Fibroblast of mammary gland (primary cell): ENCODE data around the gene PPP3CA.
A peak's percentile ranks its signal among the peaks of the same experiment; 100 is the strongest.

Experiments used
- DNase-seq: peaks from one replicate; pipeline ENCODE4 v3.0.0-alpha.2; 2010; ENCODE audit warnings: low read depth
- H3K4me3 ChIP-seq: 2 replicates; pipeline ENCODE4 v1.5.1; 2011; ENCODE audit warnings: low read depth, mild to moderate bottlenecking, low read length, moderate library complexity; ENCODE audit not compliant: control insufficient read depth
- TF ChIP-seq, protein P1 (sequence below): conservative IDR thresholded peaks from 2 replicates; pipeline ENCODE4 v1.5.1; 2011; ENCODE audit warnings: low read depth, low read length, inconsistent platforms; ENCODE audit not compliant: control insufficient read depth, insufficient read depth

Gene PPP3CA

GRCh38 chr4:101171747-101172146 is 175.6 kb downstream of the PPP3CA start:
- TF ChIP-seq, protein P1, sequence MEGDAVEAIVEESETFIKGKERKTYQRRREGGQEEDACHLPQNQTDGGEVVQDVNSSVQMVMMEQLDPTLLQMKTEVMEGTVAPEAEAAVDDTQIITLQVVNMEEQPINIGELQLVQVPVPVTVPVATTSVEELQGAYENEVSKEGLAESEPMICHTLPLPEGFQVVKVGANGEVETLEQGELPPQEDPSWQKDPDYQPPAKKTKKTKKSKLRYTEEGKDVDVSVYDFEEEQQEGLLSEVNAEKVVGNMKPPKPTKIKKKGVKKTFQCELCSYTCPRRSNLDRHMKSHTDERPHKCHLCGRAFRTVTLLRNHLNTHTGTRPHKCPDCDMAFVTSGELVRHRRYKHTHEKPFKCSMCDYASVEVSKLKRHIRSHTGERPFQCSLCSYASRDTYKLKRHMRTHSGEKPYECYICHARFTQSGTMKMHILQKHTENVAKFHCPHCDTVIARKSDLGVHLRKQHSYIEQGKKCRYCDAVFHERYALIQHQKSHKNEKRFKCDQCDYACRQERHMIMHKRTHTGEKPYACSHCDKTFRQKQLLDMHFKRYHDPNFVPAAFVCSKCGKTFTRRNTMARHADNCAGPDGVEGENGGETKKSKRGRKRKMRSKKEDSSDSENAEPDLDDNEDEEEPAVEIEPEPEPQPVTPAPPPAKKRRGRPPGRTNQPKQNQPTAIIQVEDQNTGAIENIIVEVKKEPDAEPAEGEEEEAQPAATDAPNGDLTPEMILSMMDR: no peak
- H3K4me3 ChIP-seq: no peak overlapping the region
- peak; percentile 59 for DNase-seq

- DNase-seq: peak; percentile 81
- no peak overlapping the region for H3K4me3 ChIP-seq
- TF ChIP-seq, protein P1: peak; percentile 90
Measured at GRCh38 chr4:101169044-101170014, 178.0 kb downstream of the PPP3CA start.

DNA sequence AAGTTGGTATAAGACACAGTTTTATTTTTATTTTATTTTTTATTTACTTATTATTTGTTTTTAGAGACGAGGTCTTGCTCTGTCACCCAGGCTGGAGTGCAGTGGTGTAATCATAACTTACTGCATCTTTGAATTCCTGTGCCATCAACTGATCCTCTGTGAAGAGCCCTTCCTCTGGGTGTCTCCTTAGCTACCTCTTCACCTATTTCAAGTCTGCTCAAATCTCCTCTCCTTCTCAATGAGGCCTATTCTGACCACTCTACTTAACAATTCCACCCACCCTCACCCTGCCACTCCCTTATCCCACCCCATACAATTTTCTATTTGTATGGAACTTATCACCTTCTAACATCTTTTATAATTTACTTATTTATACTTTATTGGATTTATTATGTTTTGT is 183.4 kb downstream of the PPP3CA start:
- H3K4me3 ChIP-seq: no peak overlapping the region
- TF ChIP-seq, protein P1: no peak
- peak; percentile 52 for DNase-seq

DNA sequence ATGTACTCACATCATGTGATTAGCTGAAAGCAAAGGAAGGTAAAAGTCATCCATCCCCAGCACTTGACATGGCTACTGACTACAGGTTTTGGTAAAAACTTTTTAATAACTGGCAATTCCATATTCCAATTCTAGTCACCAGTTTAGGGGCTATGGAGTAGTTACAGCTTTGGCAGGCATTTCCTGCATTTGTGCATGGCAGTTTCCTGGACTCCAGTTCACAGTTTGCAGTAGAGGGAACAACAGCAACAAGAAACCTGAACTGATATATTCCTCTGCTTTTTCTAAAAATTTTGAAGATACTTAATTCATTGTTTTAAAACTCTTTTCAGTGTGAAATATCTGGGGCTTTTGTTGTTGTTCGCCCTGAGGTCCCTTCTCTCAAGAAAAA is 184.3 kb downstream of the PPP3CA start:
- no peak for DNase-seq
- H3K4me3 ChIP-seq: no peak overlapping the region
- TF ChIP-seq, protein P1: no peak

DNA sequence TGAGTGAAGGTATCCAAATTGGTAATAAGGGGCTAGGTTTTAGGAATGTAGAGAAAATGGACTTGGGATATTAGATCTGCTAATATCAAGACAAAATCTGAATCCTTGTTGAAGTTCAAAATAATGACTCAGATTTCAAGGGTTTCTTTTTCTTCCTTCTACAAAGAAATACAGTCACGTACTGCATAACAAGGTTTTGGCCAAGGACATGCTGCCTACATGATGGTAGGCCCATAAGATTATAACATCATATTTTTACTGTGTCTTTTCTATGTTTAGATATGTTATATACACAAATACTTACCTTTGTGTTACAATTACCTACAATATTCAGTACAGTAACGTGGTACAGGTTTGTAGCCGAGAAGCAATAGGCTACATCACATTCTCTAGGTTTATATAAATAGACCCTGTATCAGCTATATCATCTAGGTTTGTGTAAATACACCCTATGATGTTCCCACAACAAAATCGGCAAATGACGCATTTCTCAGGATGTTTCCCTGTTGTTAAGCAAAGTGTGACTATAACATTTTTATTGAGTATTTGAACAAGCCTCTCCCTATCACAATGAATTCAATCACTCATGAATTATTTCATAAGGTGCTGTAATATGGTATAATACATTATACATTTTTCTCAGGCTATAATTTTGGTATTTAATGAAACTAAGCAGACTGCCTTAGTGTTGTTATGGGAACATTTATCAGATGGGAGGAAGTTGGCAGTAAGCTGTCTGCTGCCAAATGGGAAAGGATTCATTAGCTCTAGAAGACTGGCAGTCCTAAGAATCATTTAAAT is 186.3 kb downstream of the PPP3CA start:
- no peak overlapping the region for H3K4me3 ChIP-seq
- no peak for DNase-seq
- TF ChIP-seq, protein P1: no peak

GRCh38 chr4:101158507-101158906 is 188.8 kb downstream of the PPP3CA start:
- no peak for DNase-seq
- H3K4me3 ChIP-seq: no peak overlapping the region
- TF ChIP-seq, protein P1: no peak
